HG02642 (cell line): ENCODE data around the gene LDHD.

Experiments
- ATAC-seq: cut with Tn5 transposase; IDR thresholded peaks from one replicate; pipeline ENCODE4 v1.9.1; 2021; ENCODE audit warnings: mild to moderate bottlenecking; ENCODE audit not compliant: unreplicated experiment, poor library complexity

The LDHD gene

GRCh38 chr16:75083813-75084212, 32.8 kb downstream of the LDHD start:
- ATAC-seq = no peak

GRCh38 chr16:75081179-75081859, 35.3 kb downstream of the LDHD start:
- ATAC-seq = no peak

- ATAC-seq = no peak
Measured at GRCh38 chr16:75080205-75081029, 36.2 kb downstream of the LDHD start.

- no peak for ATAC-seq
Measured at GRCh38 chr16:75079346-75079926, 37.1 kb downstream of the LDHD start.

GRCh38 chr16:75078886-75079285, 37.7 kb downstream of the LDHD start:
- no peak for ATAC-seq

GRCh38 chr16:75075688-75076268, 40.8 kb downstream of the LDHD start:
- ATAC-seq = peak; percentile 2

GRCh38 chr16:75074920-75075687, 41.5 kb downstream of the LDHD start:
- ATAC-seq = peak; percentile 95

- no peak for ATAC-seq
Measured at GRCh38 chr16:75074304-75074793, 42.2 kb downstream of the LDHD start.

- no peak for ATAC-seq
Measured at GRCh38 chr16:75073545-75074303, 42.9 kb downstream of the LDHD start.

GRCh38 chr16:75072239-75072947, 44.2 kb downstream of the LDHD start:
- ATAC-seq = no peak

GRCh38 chr16:75071621-75072020, 45.0 kb downstream of the LDHD start:
- ATAC-seq = no peak

- ATAC-seq = no peak
Measured at GRCh38 chr16:75070012-75070841, 46.4 kb downstream of the LDHD start.

- no peak for ATAC-seq
Measured at GRCh38 chr16:75068085-75069031, 48.2 kb downstream of the LDHD start.

- ATAC-seq = no peak
Measured at GRCh38 chr16:75066861-75067447, 49.6 kb downstream of the LDHD start.

GRCh38 chr16:75065521-75066149, 50.9 kb downstream of the LDHD start:
- ATAC-seq = no peak

GRCh38 chr16:75065149-75065505, 51.5 kb downstream of the LDHD start:
- ATAC-seq = no peak
